HEK293T (cell line): Measurements from ENCODE around the gene MAGIX.
A peak's percentile ranks its signal among the peaks of the same experiment; 100 is the strongest.
"Not testable (repeated sequence)": the region's sequence is repeated elsewhere in the genome, so short reads cannot be mapped to it uniquely, and the experiment has no call there.

Experiments used
- CTCF ChIA-PET: fragments of 350-600 bp; formaldehyde crosslinking; extraction: SDS; loops from one replicate; lab custom pipeline; 2021; ENCODE audit warnings: antibody characterized with exemption, inconsistent platforms; lab: Yijun Ruan, JAX
- POLR2A ChIA-PET: fragments of 350-600 bp; formaldehyde crosslinking; extraction: SDS; loops from one replicate; lab custom pipeline; 2020; ENCODE audit warnings: antibody characterized with exemption, inconsistent platforms; lab: Yijun Ruan, JAX
- DNase-seq: peaks from one replicate; pipeline ENCODE4 v3.0.0; 2012; ENCODE audit warnings: mixed read lengths; ENCODE audit errors: extremely low spot score
- ARNT ChIP-seq: fragments of 450-650 bp; IDR thresholded peaks from 2 replicates; pipeline ENCODE4 v1.6.1; 2017; ENCODE audit warnings: mild to moderate bottlenecking
- BHLHE40 ChIP-seq: fragments of 450-650 bp; IDR thresholded peaks from 2 replicates; pipeline ENCODE4 v1.6.1; 2016; ENCODE audit warnings: mild to moderate bottlenecking, moderate library complexity, borderline replicate concordance
- CTBP1 ChIP-seq: fragments of 450-650 bp; IDR thresholded peaks from 2 replicates; pipeline ENCODE4 v1.6.1; 2016; ENCODE audit warnings: borderline replicate concordance
- ELF4 ChIP-seq: fragments of 450-650 bp; IDR thresholded peaks from 2 replicates; pipeline ENCODE4 v1.6.1; 2017; ENCODE audit warnings: antibody characterized with exemption
- FOXA1 ChIP-seq: fragments of 450-650 bp; IDR thresholded peaks from 2 replicates; pipeline ENCODE4 v1.6.1; 2016; ENCODE audit warnings: mild to moderate bottlenecking
- FOXK2 ChIP-seq: fragments of 450-650 bp; IDR thresholded peaks from 2 replicates; pipeline ENCODE4 v1.6.1; 2016; ENCODE audit warnings: mild to moderate bottlenecking
- FOXM1 ChIP-seq: fragments of 450-650 bp; IDR thresholded peaks from 2 replicates; pipeline ENCODE4 v1.6.1; 2017; ENCODE audit warnings: mild to moderate bottlenecking, borderline replicate concordance
- HDGF ChIP-seq: fragments of 450-650 bp; IDR thresholded peaks from 2 replicates; pipeline ENCODE4 v1.6.1; 2017; ENCODE audit warnings: antibody characterized with exemption, borderline replicate concordance
- L3MBTL2 ChIP-seq: fragments of 450-650 bp; conservative IDR thresholded peaks from 2 replicates; pipeline ENCODE4 v1.6.1; 2016; ENCODE audit warnings: mild to moderate bottlenecking
- LEF1 ChIP-seq: fragments of 450-650 bp; IDR thresholded peaks from 2 replicates; pipeline ENCODE4 v1.6.1; 2017; ENCODE audit warnings: mild to moderate bottlenecking, borderline replicate concordance
- NFRKB ChIP-seq: fragments of 450-650 bp; IDR thresholded peaks from 2 replicates; pipeline ENCODE4 v1.6.1; 2016; ENCODE audit warnings: mild to moderate bottlenecking, moderate library complexity
- PKNOX1 ChIP-seq: fragments of 450-650 bp; IDR thresholded peaks from 2 replicates; pipeline ENCODE4 v1.6.1; 2016
- SP1 ChIP-seq: fragments of 450-650 bp; IDR thresholded peaks from 2 replicates; pipeline ENCODE4 v1.6.1; 2017
- SUZ12 ChIP-seq: fragments of 450-650 bp; IDR thresholded peaks from 2 replicates; pipeline ENCODE4 v1.6.1; 2016; ENCODE audit warnings: mild to moderate bottlenecking
- TARDBP ChIP-seq: fragments of 450-650 bp; IDR thresholded peaks from 2 replicates; pipeline ENCODE4 v1.6.1; 2016
- ZNF384 ChIP-seq: fragments of 450-650 bp; IDR thresholded peaks from 2 replicates; pipeline ENCODE4 v1.6.1; 2016

MAGIX gene

GRCh38 chrX:49147282-49147681 lies 15.3 kb upstream of the MAGIX start:
- CTCF ChIA-PET, result no interaction called here
- POLR2A ChIA-PET, result no interaction called here
- TF ChIP-seq ARNT (no peak), BHLHE40 (no peak), LEF1 (no peak), CTBP1 (no peak)
- no peak for DNase-seq

GRCh38 chrX:49147936-49148335 lies 14.6 kb upstream of the MAGIX start:
- DNase-seq, result no peak
- POLR2A ChIA-PET, result no interaction called here
- CTCF ChIA-PET, result no interaction called here
- TF ChIP-seq ZNF384, result no peak
- TF ChIP-seq BHLHE40, result no peak

GRCh38 chrX:49148390-49149100 lies 14.0 kb upstream of the MAGIX start:
- POLR2A ChIA-PET, CTCF ChIA-PET, DNase-seq: not testable (repeated sequence)

GRCh38 chrX:49149291-49149690 lies 13.3 kb upstream of the MAGIX start:
- CTCF ChIA-PET, DNase-seq: not testable (repeated sequence)
- POLR2A ChIA-PET, result interaction anchor here (0.8 kb wide), 1 partner anchor 16 kb away, joined by 3 read pairs; no protein-coding TSS in a partner anchor

- TF ChIP-seq TARDBP (no peak), FOXA1 (no peak), HDGF (no peak), ELF4 (no peak)
- CTCF ChIA-PET, result interaction anchor here (1.9 kb wide), 1 partner anchor 11 kb away, joined by 6 read pairs; no protein-coding TSS in a partner anchor
- no peak for DNase-seq
- POLR2A ChIA-PET, result no interaction called here
Observed at GRCh38 chrX:49153467-49153866, 9.1 kb upstream of the MAGIX start.

- POLR2A ChIA-PET, result interaction anchor here (0.7 to 2.2 kb wide), 16 partner anchors 8 to 197 kb away, joined by 3 to 18 read pairs (median 4); partner anchors contain the start of genes CCDC22, PLP2 and PRICKLE3
- CTCF ChIA-PET, result interaction anchor here (0.6 to 1.9 kb wide), 10 partner anchors 8 to 184 kb away, joined by 3 to 6 read pairs (median 4); partner anchors contain the start of gene KCND1
- no peak for TF ChIP-seq SP1
- TF ChIP-seq PKNOX1, result peak; percentile 69; the same call in 1 of the 2 replicates
- DNase-seq, result no peak
Observed at GRCh38 chrX:49155243-49155899, 7.2 kb upstream of the MAGIX start.

- TF ChIP-seq L3MBTL2 (peak; percentile 62), CTBP1 (no peak)
- ChIA-PET POLR2A (interaction anchor here (0.7 to 2.2 kb wide), 11 partner anchors 8 to 198 kb away, joined by 3 to 18 read pairs (median 4); partner anchors contain the start of genes CCDC22 and PLP2), CTCF (interaction anchor here (0.6 to 1.0 kb wide), 6 partner anchors 10 to 135 kb away, joined by 3 to 5 read pairs (median 4); no protein-coding TSS in a partner anchor)
- peak; percentile 79 for DNase-seq
Observed at GRCh38 chrX:49155900-49156837, 6.4 kb upstream of the MAGIX start.

- ChIA-PET CTCF (interaction anchor here (1.3 kb wide), 1 partner anchor 15 kb away, joined by 3 read pairs; no protein-coding TSS in a partner anchor), POLR2A (no interaction called here)
- no peak for DNase-seq
- TF ChIP-seq FOXM1 (no peak), FOXA1 (no peak), FOXK2 (no peak), TARDBP (no peak), SP1 (no peak), ELF4 (no peak), ZNF384 (no peak), L3MBTL2 (no peak), NFRKB (no peak), SUZ12 (no peak), PKNOX1 (no peak), CTBP1 (no peak), HDGF (no peak), BHLHE40 (no peak), ARNT (no peak), LEF1 (no peak)
Observed at GRCh38 chrX:49157194-49157593, 5.4 kb upstream of the MAGIX start.
